NCI-H128 (cell line): Measurements from ENCODE around the gene PITPNM1.
"Not testable (repeated sequence)": the region's sequence is repeated elsewhere in the genome, so short reads cannot be mapped to it uniquely, and the experiment has no call there.

Source experiments
- DNase-seq: peaks from one replicate; lab custom pipeline; 2025; ENCODE audit not compliant: unreplicated experiment; lab: John Stamatoyannopoulos, UW

Gene PITPNM1

GRCh38 chr11:67523556-67524479, 18.7 kb upstream of the PITPNM1 start:
- DNase-seq: no peak

GRCh38 chr11:67522844-67523555, 17.8 kb upstream of the PITPNM1 start, which contains the start of gene CABP2:
Gene CABP2 (minus strand): TSS chr11:67523446. CDS start chr11:67523326, 120 bp downstream.
- DNase-seq: no peak

DNA sequence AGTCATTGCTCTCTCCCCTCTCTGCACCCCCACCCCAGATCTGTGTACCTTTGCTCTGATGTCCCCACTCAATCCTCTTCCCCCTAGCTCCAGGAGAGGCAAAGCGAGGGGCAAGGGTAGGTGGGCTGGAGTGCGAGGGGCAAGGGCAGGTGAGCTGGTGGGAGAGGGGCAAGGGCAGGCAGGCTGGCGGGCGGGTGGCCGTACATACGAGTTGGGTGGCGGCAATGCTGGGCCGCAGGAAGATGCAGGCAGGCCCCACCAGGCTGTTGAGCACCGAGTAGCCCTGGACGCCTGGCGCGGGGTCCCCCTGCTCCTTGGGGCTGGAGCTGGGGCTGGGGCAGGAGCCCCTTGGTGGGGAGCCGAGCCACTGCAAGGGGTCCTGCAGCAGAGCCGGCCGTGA, 17.2 kb upstream of the PITPNM1 start:
- no peak for DNase-seq

- no peak for DNase-seq
These were observed 16.8 kb upstream of the PITPNM1 start for GRCh38 chr11:67521924-67522323.

DNA sequence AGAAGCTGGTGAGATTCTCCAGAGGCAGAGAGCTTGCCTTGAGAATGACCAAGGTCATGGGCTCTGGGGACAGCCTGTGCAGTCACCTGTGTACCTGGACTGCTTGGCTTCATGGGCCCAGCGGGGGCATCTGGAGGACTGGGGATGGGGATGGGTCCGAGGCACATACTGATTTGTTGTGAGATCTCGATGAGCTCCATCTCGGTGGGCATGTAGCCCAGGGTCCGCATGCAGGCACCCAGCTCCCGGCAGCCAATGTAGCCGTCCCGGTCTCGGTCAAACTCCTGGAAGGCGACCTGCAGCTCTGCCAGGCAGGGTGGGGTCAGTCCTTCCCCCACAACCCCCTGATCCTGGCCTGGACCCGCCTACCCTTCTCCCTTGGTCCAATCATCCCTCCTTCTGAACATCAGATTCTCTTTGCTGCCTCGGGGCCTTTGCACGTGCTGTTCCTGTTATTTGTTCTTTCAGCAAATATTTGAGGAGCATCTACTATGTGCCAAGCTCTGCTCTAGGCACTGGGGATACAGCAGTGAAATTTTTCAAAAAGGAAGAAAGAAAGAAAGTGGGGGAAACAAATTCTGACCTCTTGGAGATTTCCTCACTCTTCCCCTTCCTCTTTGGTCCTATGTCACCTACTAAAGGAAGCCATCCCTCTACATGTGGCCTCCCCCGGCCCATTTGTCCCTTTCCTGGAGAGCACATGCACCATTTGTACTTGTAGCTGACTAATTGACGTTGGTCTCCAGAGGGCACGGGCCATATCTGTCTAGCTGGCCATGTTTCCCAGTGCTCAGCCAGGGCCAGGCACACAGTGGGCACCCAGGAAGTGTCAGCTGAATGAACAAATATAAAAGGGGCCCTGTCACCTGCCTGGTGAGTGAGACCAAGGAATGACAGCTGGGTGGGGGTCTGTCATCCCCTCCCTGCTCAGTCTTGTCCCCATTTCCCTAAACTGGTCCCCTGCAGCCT, 16.0 kb upstream of the PITPNM1 start:
- DNase-seq: no peak

- DNase-seq: no peak
These were observed 14.6 kb upstream of the PITPNM1 start for GRCh38 chr11:67519726-67520125.

DNA sequence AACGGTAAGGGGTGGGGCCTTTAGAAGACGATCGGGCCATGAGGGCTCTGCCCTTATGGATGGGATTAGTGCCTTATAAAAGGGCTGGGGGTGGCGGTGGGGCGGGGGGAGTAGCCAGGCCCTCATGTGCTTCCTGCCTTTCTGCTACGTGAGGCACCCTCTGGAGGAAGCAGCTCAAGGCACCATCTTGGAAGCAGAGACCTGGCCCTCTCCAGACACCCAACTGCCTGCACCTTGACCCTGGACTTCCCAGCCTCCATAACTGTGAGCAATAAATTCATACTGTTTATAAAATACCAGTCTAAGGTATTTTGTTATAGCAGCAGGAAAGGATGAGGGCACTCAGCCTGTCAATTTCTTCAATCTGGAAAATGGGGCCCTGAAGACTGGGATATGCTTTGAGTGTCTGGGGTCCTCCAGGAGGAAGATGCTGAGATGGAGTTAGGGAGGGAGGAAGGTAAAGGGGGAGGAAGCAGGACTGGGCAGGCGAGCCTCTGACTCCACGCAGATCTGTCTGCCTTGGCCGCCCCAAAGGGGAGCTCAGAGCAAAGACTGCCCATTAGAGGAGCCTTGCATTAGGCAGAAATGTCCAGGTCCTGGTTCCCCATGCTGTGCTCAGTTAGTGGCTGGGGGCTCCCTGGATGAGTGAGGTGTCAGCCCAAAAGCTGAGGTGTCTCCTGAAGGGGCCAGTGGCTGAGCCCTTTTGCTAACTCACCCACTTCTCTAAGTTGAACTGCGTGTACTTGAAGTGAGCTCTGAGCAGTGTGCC, 12.8 kb upstream of the PITPNM1 start:
- DNase-seq: no peak

GRCh38 chr11:67516806-67517205, 11.6 kb upstream of the PITPNM1 start:
- DNase-seq: no peak

DNA sequence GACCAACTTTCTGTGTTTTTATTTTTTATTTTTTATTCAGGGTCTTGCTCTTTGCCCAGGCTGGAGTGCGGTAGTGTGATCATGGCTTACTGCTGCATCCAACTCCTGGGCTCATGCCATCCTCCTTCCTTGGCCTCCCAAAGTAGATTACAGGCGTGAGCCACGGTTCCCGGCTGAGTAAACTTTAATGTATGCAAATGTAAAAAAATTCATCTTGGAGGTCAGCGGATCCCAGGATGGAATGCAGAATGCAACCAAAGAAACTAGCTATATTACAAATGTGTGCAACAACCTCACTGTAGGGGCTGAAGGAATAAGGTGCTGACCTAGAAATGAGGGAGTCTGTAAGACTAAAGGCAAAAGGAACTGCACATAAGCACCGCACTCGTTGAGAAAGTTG, 9.0 kb upstream of the PITPNM1 start:
- no peak for DNase-seq

GRCh38 chr11:67511558-67511957, 6.4 kb upstream of the PITPNM1 start:
- not testable (repeated sequence) for DNase-seq

GRCh38 chr11:67510023-67510345, 4.8 kb upstream of the PITPNM1 start:
- no peak for DNase-seq

DNA sequence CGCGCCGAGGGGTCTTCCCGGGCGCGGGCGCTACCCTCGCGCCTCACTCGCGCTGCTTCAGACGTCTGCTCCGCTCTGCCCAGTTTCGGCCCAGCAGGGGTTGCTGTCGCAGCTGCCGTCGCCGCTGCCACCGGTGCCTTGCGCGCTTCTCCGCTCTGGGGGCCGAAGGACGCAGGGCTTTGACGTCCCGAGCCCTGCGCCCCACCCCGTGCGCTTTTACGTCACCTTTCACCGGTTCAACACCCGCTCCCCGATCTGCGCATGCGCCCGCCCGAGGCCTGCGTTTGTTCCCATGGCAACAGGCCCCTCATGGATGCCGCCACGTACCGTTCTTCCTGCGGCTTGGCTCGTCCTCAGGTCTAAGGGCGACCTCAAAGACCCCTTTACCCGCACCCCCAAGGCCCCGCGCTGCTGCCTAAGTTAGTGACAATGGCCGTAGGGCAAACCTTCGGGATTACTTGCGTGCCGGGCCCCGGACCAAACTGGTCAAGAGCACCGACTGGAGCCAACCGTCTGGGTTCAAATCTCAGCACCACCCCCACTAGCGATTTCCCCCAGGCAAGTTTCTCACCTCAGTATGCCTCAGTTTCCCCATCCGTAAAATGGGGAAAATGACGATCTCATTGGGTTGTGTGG, 3.4 kb upstream of the PITPNM1 start:
- peak; percentile 94 for DNase-seq

GRCh38 chr11:67507864-67508485, 2.8 kb upstream of the PITPNM1 start, which contains the start of gene CDK2AP2:
Gene CDK2AP2 (minus strand): TSS chr11:67508162. CDS start chr11:67508082, 80 bp downstream.
- peak; percentile 99 for DNase-seq

- DNase-seq: peak; percentile 23
These were observed 2.2 kb upstream of the PITPNM1 start for GRCh38 chr11:67507242-67507863.

DNA sequence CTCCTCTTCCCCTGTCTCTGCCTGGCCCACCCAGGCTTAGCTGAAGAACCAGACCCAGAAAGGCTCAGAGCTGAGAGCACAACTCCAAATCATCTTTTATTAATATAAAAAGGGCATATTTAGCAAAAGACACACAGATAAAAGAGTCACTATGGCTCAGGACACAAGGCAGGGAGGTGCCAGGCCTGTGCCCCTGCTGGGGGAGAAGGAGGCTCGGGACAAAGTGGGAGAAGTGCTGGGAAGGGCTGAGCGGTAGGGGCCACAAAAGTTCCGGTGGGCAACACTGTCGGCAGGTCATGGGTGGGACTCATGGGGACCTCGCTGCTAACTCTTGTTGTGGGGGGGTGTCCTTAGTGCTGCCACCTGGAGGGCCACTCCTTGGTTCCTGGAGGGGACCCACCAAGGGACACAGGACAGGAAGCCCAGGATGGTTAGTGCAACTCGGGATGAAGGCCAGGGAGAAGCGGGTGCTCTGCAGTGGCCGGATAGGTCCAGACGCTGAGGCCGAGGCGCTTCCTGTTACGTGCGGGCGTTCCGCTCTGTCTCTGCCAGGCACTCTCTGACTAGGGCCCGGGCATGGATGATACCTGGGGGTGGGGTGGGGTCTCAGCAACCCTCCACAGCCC, 1.4 kb upstream of the PITPNM1 start:
- no peak for DNase-seq

DNA sequence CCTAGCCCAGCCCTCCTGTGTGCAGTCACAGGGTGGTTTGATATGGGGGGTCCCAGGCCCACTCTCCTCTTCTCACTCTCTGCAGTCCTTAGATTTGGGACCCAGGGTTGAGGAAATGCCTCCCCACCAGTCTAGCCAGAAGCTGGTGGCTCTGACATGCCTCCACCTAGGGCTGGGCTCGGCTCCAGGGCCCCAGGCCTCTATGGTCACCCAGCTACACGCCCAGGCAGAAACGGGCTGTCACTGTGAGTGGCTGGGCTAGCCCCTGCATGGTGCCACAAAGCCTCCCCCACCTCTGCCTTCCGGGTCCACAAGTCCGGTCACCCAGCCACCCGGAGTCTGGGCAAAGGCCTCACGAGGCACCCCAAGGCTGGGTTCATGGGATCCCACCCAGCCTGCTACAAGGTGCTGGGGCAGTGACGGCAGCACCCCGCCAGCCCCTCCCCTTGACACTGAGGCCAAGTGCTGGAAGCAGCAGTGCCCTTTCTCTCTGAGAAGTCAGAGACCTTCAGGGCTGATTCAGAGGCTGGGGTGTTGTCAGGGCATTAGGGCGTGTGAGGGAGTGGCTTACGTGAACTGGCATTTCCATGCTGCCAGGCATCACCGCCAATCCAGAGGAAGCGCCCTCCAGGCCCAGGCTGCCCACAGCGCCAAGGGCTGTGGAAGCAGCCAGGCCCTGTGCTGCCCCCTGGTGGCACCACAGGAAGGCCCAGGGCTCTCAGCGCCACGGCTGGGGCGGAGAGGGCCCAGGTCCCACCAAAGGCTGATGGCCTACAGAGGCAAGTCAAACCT, 638 bp upstream of the PITPNM1 start:
- DNase-seq: peak; percentile 75
